ENCODE data around the gene RORC. TPM values are rescaled to one million over a fixed set of nuclear protein-coding genes. Genes with fewer than 3 reads are reported as not detected.

The RORC gene
- total RNA-seq, 1 experiment from 2014 or later: 1.3 TPM

DNA sequence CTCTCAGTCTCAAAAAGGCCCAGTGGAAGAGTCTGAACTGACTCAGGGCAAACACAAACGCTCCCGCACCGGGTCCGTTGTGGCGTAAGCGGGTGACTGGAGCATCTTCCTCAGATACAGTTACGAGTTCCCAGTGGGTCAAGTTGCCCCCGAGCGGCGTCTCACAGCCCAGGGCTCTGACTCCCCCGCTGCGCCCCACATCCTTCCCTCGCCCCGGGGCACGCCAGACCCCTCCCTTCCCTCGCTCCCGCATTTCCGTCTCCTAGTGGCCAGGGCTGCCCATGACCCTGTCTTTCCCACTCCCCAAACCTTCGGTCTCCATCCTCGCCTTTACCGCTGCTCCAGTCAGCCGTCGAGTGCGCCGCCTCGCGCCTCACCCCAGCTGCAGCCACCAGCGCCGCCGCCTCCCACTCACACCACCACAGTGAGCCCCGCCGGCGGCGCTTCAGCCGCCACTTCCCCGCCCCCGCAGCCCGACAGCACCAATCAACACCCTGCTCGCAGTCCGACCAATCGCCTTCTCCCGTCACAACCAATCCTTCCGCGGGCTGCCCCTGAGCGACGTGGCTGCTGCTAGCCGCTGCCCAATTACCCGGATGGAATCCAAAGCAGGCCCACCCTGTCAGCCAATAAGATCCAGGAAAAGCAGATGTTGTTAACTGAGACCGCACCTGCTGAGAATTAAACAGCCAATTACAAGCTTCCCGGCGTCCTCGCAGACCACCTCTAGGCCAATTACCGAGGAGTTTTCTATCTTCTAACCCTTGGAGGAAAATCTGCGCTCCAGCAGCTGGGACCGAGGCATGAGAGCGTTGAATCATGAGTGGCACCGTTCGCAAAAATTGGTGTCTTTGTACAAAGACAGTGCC lies 41.3 kb downstream of the RORC start, which contains the start of gene TDRKH:
Gene TDRKH, minus strand, starts transcription at position 430 of the 869 bp plus-strand sequence. CDS start 7,478 bp downstream, outside the sequence.
- TF ChIP-seq, protein P1, sequence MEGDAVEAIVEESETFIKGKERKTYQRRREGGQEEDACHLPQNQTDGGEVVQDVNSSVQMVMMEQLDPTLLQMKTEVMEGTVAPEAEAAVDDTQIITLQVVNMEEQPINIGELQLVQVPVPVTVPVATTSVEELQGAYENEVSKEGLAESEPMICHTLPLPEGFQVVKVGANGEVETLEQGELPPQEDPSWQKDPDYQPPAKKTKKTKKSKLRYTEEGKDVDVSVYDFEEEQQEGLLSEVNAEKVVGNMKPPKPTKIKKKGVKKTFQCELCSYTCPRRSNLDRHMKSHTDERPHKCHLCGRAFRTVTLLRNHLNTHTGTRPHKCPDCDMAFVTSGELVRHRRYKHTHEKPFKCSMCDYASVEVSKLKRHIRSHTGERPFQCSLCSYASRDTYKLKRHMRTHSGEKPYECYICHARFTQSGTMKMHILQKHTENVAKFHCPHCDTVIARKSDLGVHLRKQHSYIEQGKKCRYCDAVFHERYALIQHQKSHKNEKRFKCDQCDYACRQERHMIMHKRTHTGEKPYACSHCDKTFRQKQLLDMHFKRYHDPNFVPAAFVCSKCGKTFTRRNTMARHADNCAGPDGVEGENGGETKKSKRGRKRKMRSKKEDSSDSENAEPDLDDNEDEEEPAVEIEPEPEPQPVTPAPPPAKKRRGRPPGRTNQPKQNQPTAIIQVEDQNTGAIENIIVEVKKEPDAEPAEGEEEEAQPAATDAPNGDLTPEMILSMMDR (IDR thresholded peaks at IDR 0.05 in 2 of 3, conservative IDR thresholded peaks at IDR 0.05 in 1 of 3; ENCODE audit: borderline replicate concordance in 1 of 3, insufficient read depth in 1 of 3, low read depth in 2 of 3, low read length in 2 of 3): peak in 1 of 3 experiments; percentile 11; a peak in 1 of 6 replicates
- TF ChIP-seq SP1 (IDR thresholded peaks at IDR 0.05; ENCODE audit: low read depth): peak; percentile 100
- TF ChIP-seq, protein P2, sequence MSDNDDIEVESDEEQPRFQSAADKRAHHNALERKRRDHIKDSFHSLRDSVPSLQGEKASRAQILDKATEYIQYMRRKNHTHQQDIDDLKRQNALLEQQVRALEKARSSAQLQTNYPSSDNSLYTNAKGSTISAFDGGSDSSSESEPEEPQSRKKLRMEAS (IDR thresholded peaks at IDR 0.05): peak; percentile 95
- 0 out of 2 replicates have a peak, but pooled peaks have one; percentile 7 for TF ChIP-seq RAD21 (IDR thresholded peaks at IDR 0.05; ENCODE audit: low read depth)
- TF ChIP-seq SIN3A (IDR thresholded peaks at IDR 0.05; ENCODE audit: low read depth): peak; percentile 59; the same call in 1 of the 2 replicates
- TF ChIP-seq, protein P3, sequence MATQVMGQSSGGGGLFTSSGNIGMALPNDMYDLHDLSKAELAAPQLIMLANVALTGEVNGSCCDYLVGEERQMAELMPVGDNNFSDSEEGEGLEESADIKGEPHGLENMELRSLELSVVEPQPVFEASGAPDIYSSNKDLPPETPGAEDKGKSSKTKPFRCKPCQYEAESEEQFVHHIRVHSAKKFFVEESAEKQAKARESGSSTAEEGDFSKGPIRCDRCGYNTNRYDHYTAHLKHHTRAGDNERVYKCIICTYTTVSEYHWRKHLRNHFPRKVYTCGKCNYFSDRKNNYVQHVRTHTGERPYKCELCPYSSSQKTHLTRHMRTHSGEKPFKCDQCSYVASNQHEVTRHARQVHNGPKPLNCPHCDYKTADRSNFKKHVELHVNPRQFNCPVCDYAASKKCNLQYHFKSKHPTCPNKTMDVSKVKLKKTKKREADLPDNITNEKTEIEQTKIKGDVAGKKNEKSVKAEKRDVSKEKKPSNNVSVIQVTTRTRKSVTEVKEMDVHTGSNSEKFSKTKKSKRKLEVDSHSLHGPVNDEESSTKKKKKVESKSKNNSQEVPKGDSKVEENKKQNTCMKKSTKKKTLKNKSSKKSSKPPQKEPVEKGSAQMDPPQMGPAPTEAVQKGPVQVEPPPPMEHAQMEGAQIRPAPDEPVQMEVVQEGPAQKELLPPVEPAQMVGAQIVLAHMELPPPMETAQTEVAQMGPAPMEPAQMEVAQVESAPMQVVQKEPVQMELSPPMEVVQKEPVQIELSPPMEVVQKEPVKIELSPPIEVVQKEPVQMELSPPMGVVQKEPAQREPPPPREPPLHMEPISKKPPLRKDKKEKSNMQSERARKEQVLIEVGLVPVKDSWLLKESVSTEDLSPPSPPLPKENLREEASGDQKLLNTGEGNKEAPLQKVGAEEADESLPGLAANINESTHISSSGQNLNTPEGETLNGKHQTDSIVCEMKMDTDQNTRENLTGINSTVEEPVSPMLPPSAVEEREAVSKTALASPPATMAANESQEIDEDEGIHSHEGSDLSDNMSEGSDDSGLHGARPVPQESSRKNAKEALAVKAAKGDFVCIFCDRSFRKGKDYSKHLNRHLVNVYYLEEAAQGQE (IDR thresholded peaks at IDR 0.05; ENCODE audit: low read depth): no peak
- TF ChIP-seq EZH2 (IDR thresholded peaks at IDR 0.05): no peak
- TF ChIP-seq EGR1 (IDR thresholded peaks at IDR 0.05; ENCODE audit: low read depth): peak; percentile 99
- TF ChIP-seq POLR2AphosphoS5 (IDR thresholded peaks at IDR 0.05; ENCODE audit: low read depth, low read length): peak; percentile 77
- no peak for TF ChIP-seq ZFX (IDR thresholded peaks at IDR 0.05)
- H3K9ac ChIP-seq (ENCODE audit: low read length): peak within 1 kb of the TSS; percentile 42
- H2AFZ ChIP-seq (ENCODE audit: low read depth, low read length, poor library complexity, severe bottlenecking): peak within 1 kb of the TSS; percentile 52
- ChIA-PET POLR2A (interaction anchor here (0.5 to 0.6 kb wide), 2 partner anchors 79 to 593 kb away, joined by 3 to 4 read pairs; no protein-coding TSS in a partner anchor), CTCF (interaction anchor here (0.6 kb wide), 1 partner anchor 594 kb away, joined by 3 read pairs; no protein-coding TSS in a partner anchor), RAD21 (ENCODE audit: low non-redundant PET in 1 of 2, low total read pairs in 2 of 2, uncharacterized antibody in 2 of 2, unreplicated experiment in 2 of 2) (no interaction called here)
- no peaks in the 10 kb centered on the region; the same call in 1 of the 2 replicates for H3K27me3 ChIP-seq (ENCODE audit: insufficient read depth, low read length)
- intact Hi-C loops (cut with micrococcal nuclease): no loop called here
- H3K36me3 ChIP-seq (ENCODE audit: control insufficient read depth in 1 of 2, insufficient read depth in 2 of 2, low read length in 2 of 2): no peaks in the 10 kb centered on the region
- no peak within 1 kb of the TSS for H3K27ac ChIP-seq (ENCODE audit: low read depth, low read length)
- no peaks in the 10 kb centered on the region for H3K79me2 ChIP-seq (ENCODE audit: insufficient read depth, low read length)
- ATAC-seq: peak; percentile 99
- H3K9me2 ChIP-seq (ENCODE audit: insufficient read depth): no peaks in the 10 kb centered on the region
- DNase-seq (ENCODE audit: low read depth, low spot score): peak; percentile 99
- no peaks in the 10 kb centered on the region for H4K20me1 ChIP-seq (ENCODE audit: insufficient read depth)
- H3K4me3 ChIP-seq (replicated peaks in 1 of 2; ENCODE audit: low read depth in 1 of 2, low read length in 2 of 2): peak within 1 kb of the TSS; percentile 68
- BruUV-seq (replicated peaks): no TSS peak
- H3K9me3 ChIP-seq (ENCODE audit: control insufficient read depth in 1 of 2, insufficient read depth in 1 of 2, low read depth in 1 of 2, low read length in 2 of 2): no peaks in the 10 kb centered on the region
- peaks cover 0 to 19% of the 10 kb centered on the region in 2 experiments; a peak in 3 of 4 replicates for H3K4me1 ChIP-seq (ENCODE audit: control insufficient read depth in 1 of 2, insufficient read depth in 2 of 2, low read length in 2 of 2)
- H3K4me2 ChIP-seq (ENCODE audit: low read length): peak within 1 kb of the TSS; percentile 95
